ENCODE measurements around the gene GRK1. TPM values are rescaled to one million over a fixed set of nuclear protein-coding genes. Genes with fewer than 3 reads are reported as not detected.

Gene GRK1
- total and polyA plus RNA-seq, 2 of the 4 experiments (the other 2 are of a cell fraction), result not detected

- H2BK5ac ChIP-seq (ENCODE audit: low read depth, low read length, poor library complexity, severe bottlenecking), result no peak overlapping the region
- H2AK5ac ChIP-seq (ENCODE audit: low read depth, low read length), result no peak overlapping the region
- H3K79me1 ChIP-seq (ENCODE audit: low read depth in 1 of 2, low read length in 2 of 2), result peaks cover 0 to 5% of the 10 kb centered on the region in 2 experiments; a peak in 1 of 4 replicates
- H2BK20ac ChIP-seq (ENCODE audit: low read depth, low read length), result 0 out of 2 replicates have a peak overlapping the region, but pooled peaks have one; percentile 50
- peaks cover 10% of the 10 kb centered on the region for H3K27me3 ChIP-seq (ENCODE audit: control insufficient read depth, insufficient read depth, low read length)
- H3K36me3 ChIP-seq (ENCODE audit: control insufficient read depth, insufficient read depth, low read length), result no peaks in the 10 kb centered on the region
- peaks cover 4% of the 10 kb centered on the region for H3K9me3 ChIP-seq (ENCODE audit: control insufficient read depth, insufficient read depth, low read length)
- no peak overlapping the region for H2BK120ac ChIP-seq (ENCODE audit: low read depth, low read length)
- H2BK15ac ChIP-seq (ENCODE audit: low read depth, low read length), result no peak overlapping the region
- POLR2A ChIA-PET (ENCODE audit: unreplicated experiment), result no interaction called here
- no peak overlapping the region for H4K5ac ChIP-seq (ENCODE audit: low read depth, low read length)
- H3K14ac ChIP-seq (replicated peaks; ENCODE audit: low read depth, low read length), result no peak overlapping the region
- H3K4ac ChIP-seq (ENCODE audit: low read depth, low read length), result no peak overlapping the region
- no peak overlapping the region for H4K8ac ChIP-seq (ENCODE audit: low read depth in 2 of 2, low read length in 2 of 2)
- H3K27ac ChIP-seq (ENCODE audit: insufficient read depth, low read length), result no peak overlapping the region
- no peak overlapping the region for H4K91ac ChIP-seq (ENCODE audit: insufficient read depth, low read depth, low read length)
- peaks cover 6% of the 10 kb centered on the region; the same call in 1 of the 2 replicates for H3K4me1 ChIP-seq (ENCODE audit: control insufficient read depth, insufficient read depth, low read length)
- no peak overlapping the region for H3K23ac ChIP-seq (ENCODE audit: low read depth, low read length)
- intact Hi-C loops (cut with micrococcal nuclease) (no loop called here), dilution Hi-C loops (cut with HindIII; ENCODE audit: low sequenced_read_pairs, unreplicated experiment) (no loop called here), in situ Hi-C loops (cut with MboI; ENCODE audit: low sequenced_read_pairs) (no loop called here)
- CTCF ChIA-PET, result no interaction called here
- TF ChIP-seq CEBPB (IDR thresholded peaks at IDR 0.05; ENCODE audit: low read depth, low read length), result no peak
- TF ChIP-seq ELK1 (IDR thresholded peaks at IDR 0.05; ENCODE audit: borderline replicate concordance, low read depth, low read length), result no peak
- no peak for TF ChIP-seq MAFK (IDR thresholded peaks at IDR 0.05; ENCODE audit: low read depth, low read length)
- TF ChIP-seq RCOR1 (IDR thresholded peaks at IDR 0.05; ENCODE audit: insufficient replicate concordance, low read length), result no peak
- no peak for TF ChIP-seq USF2 (IDR thresholded peaks at IDR 0.05; ENCODE audit: low read depth, low read length)
- no peak for TF ChIP-seq CTCF (conservative IDR thresholded peaks at IDR 0.05; ENCODE audit: low read depth, low read length)
- TF ChIP-seq SMC3 (IDR thresholded peaks at IDR 0.05; ENCODE audit: low read depth, low read length), result no peak
- no peak for TF ChIP-seq NFE2L2 (IDR thresholded peaks at IDR 0.05; ENCODE audit: low read depth, low read length)
- no peak for TF ChIP-seq FOS (IDR thresholded peaks at IDR 0.05; ENCODE audit: low read depth, low read length)
- TF ChIP-seq MAZ (IDR thresholded peaks at IDR 0.05; ENCODE audit: borderline replicate concordance, low read depth, low read length), result no peak
- no peak for TF ChIP-seq CHD1 (IDR thresholded peaks at IDR 0.05; ENCODE audit: low read depth, low read length)
- TF ChIP-seq RAD21 (IDR thresholded peaks at IDR 0.05; ENCODE audit: low read length), result no peak
- no peak for TF ChIP-seq MXI1 (IDR thresholded peaks at IDR 0.05; ENCODE audit: borderline replicate concordance, low read depth, low read length)
- TF ChIP-seq BHLHE40 (IDR thresholded peaks at IDR 0.05; ENCODE audit: low read depth, low read length), result no peak
- no peak for TF ChIP-seq RFX5 (IDR thresholded peaks at IDR 0.05; ENCODE audit: low read depth, low read length)
- TF ChIP-seq POLR2A (IDR thresholded peaks at IDR 0.05; ENCODE audit: low read depth, low read length), result no peak
- no peak overlapping the region for H3K4me2 ChIP-seq (ENCODE audit: low read depth, low read length)
- 64% methylated on average over 6 of the region's 10 CpGs; no CpG with 5 or more reads in 1 of the 2 experiments for whole genome bisulfite sequencing, 2 experiments (ENCODE audit: extremely low coverage in 2 of 2, insufficient read length in 1 of 2)
- H3K4me3 ChIP-seq (ENCODE audit: insufficient read depth, low read depth, low read length), result no peak overlapping the region
- no peak for ATAC-seq (ENCODE audit: low read depth)
- DNase-seq, result no peak
- peaks cover 7% of the 10 kb centered on the region; the same call in 1 of the 2 replicates for H4K20me1 ChIP-seq (ENCODE audit: insufficient read depth, low read length)
- no peak overlapping the region for H3K9ac ChIP-seq (ENCODE audit: low read depth, low read length)
- peaks cover 10% of the 10 kb centered on the region for H3K9me1 ChIP-seq (ENCODE audit: insufficient read depth, low read length)
- H2AK9ac ChIP-seq (replicated peaks; ENCODE audit: low read depth, low read length, poor library complexity), result no peak overlapping the region
- no peak overlapping the region for H2AFZ ChIP-seq (replicated peaks; ENCODE audit: low read length, poor library complexity)
- BruUV-seq (replicated peaks), result no TSS peak
- H3K18ac ChIP-seq (ENCODE audit: low read depth, low read length), result no peak overlapping the region
- no peak overlapping the region for H3K56ac ChIP-seq (ENCODE audit: extremely low read depth, insufficient read depth, low read length)
Observed at GRCh38 chr13:113783966-113784644, 117.1 kb downstream of the GRK1 start.

Data from IMR-90 (cell line).